SK-N-SH (cell line): ENCODE data around the gene ZNF19. TPM values are rescaled to one million over a fixed set of nuclear protein-coding genes. Genes with fewer than 3 reads are reported as not detected.

Experiments
- CTCF ChIA-PET: fragments of 300-600, 350-600 bp; formaldehyde crosslinking; extraction: SDS; loops from one replicate; lab custom pipeline; 2021; lab: Yijun Ruan, JAX
- POLR2A ChIA-PET: fragments of 350-600 bp; sonication (Branson Sonifier 250); formaldehyde crosslinking; extraction: SDS; loops from one replicate; lab custom pipeline; 2020; ENCODE audit warnings: antibody characterized with exemption, inconsistent platforms; lab: Yijun Ruan, JAX
- DNase-seq: peaks from one replicate; pipeline ENCODE4 v3.0.0; 2012
- H2AFZ ChIP-seq: fragments of 200-600 bp; sonication (generic); 2 replicates; pipeline ENCODE4 v1.8.1; 2016; ENCODE audit warnings: antibody characterized with exemption, mild to moderate bottlenecking, low read depth
- H3F3A ChIP-seq: fragments of 200-600 bp; sonication (generic); replicated peaks from 2 replicates; pipeline ENCODE3; 2016; ENCODE audit warnings: antibody characterized with exemption, mild to moderate bottlenecking; ENCODE audit not compliant: insufficient read depth
- H3K27ac ChIP-seq, 2 experiments: fragments of 200-500 bp in 1 of 2; fragments of 200-600 bp in 1 of 2; sonication (Bioruptor generic) in 1 of 2; sonication (generic), shearing (Covaris generic) in 1 of 2; 2 replicates each; pipeline versions ENCODE4 v1.5.1 to v1.6.1; 2014 to 2016; ENCODE audit warnings: low read depth in 2 of 2, inconsistent platforms in 1 of 2, low read length in 1 of 2, mild to moderate bottlenecking in 1 of 2, mixed read lengths in 1 of 2
- H3K27me3 ChIP-seq: fragments of 200-600 bp; sonication (generic), shearing (Covaris generic); 2 replicates; pipeline ENCODE4 v1.6.1; 2016; ENCODE audit warnings: mixed run types; ENCODE audit not compliant: insufficient read depth
- H3K36me3 ChIP-seq, 2 experiments: fragments of 200-500 bp in 1 of 2; fragments of 200-600 bp in 1 of 2; sonication (Bioruptor generic) in 1 of 2; sonication (generic) in 1 of 2; replicated peaks in 1 of 2; 2 replicates each; pipeline versions ENCODE3 to v1.5.1; 2014 to 2016; ENCODE audit warnings: low read length in 1 of 2, mild to moderate bottlenecking in 1 of 2; ENCODE audit not compliant: insufficient read depth in 2 of 2, control insufficient read depth in 1 of 2
- H3K4me1 ChIP-seq, 2 experiments: fragments of 200-500 bp in 1 of 2; fragments of 200-600 bp in 1 of 2; sonication (Bioruptor generic) in 1 of 2; sonication (generic), shearing (Covaris generic) in 1 of 2; 2 replicates each; pipeline versions ENCODE4 v1.5.1 to v1.6.1; 2014 to 2016; ENCODE audit warnings: low read depth in 1 of 2, low read length in 1 of 2, mixed run types in 1 of 2; ENCODE audit not compliant: insufficient read depth in 2 of 2, control insufficient read depth in 1 of 2
- H3K4me2 ChIP-seq: fragments of 200-600 bp; sonication (generic), shearing (Covaris generic); 2 replicates; pipeline ENCODE4 v1.6.1; 2017; ENCODE audit warnings: mixed run types
- H3K4me3 ChIP-seq, 2 experiments: fragments of 200-500 bp in 1 of 2; fragments of 200-600 bp in 1 of 2; sonication (Bioruptor generic) in 1 of 2; sonication (generic), shearing (Covaris generic) in 1 of 2; 2 replicates each; pipeline versions ENCODE4 v1.5.1 to v1.8.1; 2014 to 2016; ENCODE audit warnings: low read depth in 2 of 2, inconsistent platforms in 1 of 2, low read length in 1 of 2, mild to moderate bottlenecking in 1 of 2, mixed read lengths in 1 of 2, moderate library complexity in 1 of 2
- H3K79me2 ChIP-seq: fragments of 200-600 bp; sonication (generic); 2 replicates; pipeline ENCODE4 v1.8.1; 2017; ENCODE audit warnings: mild to moderate bottlenecking; ENCODE audit not compliant: insufficient read depth
- H3K9ac ChIP-seq: fragments of 200-600 bp; sonication (generic); 2 replicates; pipeline ENCODE4 v1.6.1; 2017; ENCODE audit warnings: mixed run types
- H3K9me2 ChIP-seq: fragments of 200-600 bp; sonication (generic); 2 replicates; pipeline ENCODE4 v1.6.1; 2017; ENCODE audit warnings: mixed run types
- H3K9me3 ChIP-seq: fragments of 200-600 bp; sonication (generic); 2 replicates; pipeline ENCODE4 v1.6.1; 2017; ENCODE audit warnings: mixed run types, mild to moderate bottlenecking, moderate library complexity
- H4K20me1 ChIP-seq: fragments of 200-600 bp; sonication (generic); 2 replicates; pipeline ENCODE4 v1.6.1; 2017; ENCODE audit warnings: mild to moderate bottlenecking, mixed run types; ENCODE audit not compliant: insufficient read depth
- FOSL2 ChIP-seq: IDR thresholded peaks from 2 replicates; pipeline ENCODE4 v1.4.0; 2012; ENCODE audit warnings: low read depth, mild to moderate bottlenecking, moderate library complexity, borderline replicate concordance
- FOXM1 ChIP-seq: IDR thresholded peaks from 2 replicates; pipeline ENCODE4 v1.4.0; 2012; ENCODE audit warnings: low read depth, mild to moderate bottlenecking
- RAD21 ChIP-seq: IDR thresholded peaks from 2 replicates; pipeline ENCODE4 v1.6.1; 2012; ENCODE audit warnings: mild to moderate bottlenecking, low read length
- RCOR1 ChIP-seq: fragments of 150-350 bp; IDR thresholded peaks from 2 replicates; pipeline ENCODE4 v1.6.1; 2017; ENCODE audit warnings: antibody characterized with exemption, low read length
- RFX5 ChIP-seq: IDR thresholded peaks from 2 replicates; pipeline ENCODE4 v1.6.1; 2012; ENCODE audit warnings: mild to moderate bottlenecking, improper control_type of control experiment, low read length
- SIN3A ChIP-seq: IDR thresholded peaks from 2 replicates; pipeline ENCODE4 v1.6.1; 2012; ENCODE audit warnings: low read depth, mild to moderate bottlenecking, low read length, moderate library complexity, borderline replicate concordance
- TAF1 ChIP-seq: IDR thresholded peaks from 2 replicates; pipeline ENCODE4 v1.6.1; 2012; ENCODE audit warnings: low read depth, mild to moderate bottlenecking, low read length, moderate library complexity, borderline replicate concordance
- WGBS: methylation state at CpG from one replicate; pipeline ENCODE4 v1.1.6; 2017; ENCODE audit warnings: low lambda C conversion rate; 5-methylcytosine and 5-hydroxymethylcytosine counted together
- polyA plus RNA-seq, 3 experiments: library from polyadenylated mRNA; depleted of rRNA; stranded (reverse); fragments of >200 nt; gene quantifications; 2 replicates each; pipeline ENCODE4 v1.2.3, GENCODE V29; 2012
- TF ChIP-seq, protein P1 (sequence below): IDR thresholded peaks from 2 replicates; pipeline ENCODE4 v1.4.0; 2012; ENCODE audit warnings: low read depth, borderline replicate concordance

The ZNF19 gene
- polyA plus RNA-seq, 1 of the 3 experiments (the other 2 are of a cell fraction) = 1.4 TPM

DNA sequence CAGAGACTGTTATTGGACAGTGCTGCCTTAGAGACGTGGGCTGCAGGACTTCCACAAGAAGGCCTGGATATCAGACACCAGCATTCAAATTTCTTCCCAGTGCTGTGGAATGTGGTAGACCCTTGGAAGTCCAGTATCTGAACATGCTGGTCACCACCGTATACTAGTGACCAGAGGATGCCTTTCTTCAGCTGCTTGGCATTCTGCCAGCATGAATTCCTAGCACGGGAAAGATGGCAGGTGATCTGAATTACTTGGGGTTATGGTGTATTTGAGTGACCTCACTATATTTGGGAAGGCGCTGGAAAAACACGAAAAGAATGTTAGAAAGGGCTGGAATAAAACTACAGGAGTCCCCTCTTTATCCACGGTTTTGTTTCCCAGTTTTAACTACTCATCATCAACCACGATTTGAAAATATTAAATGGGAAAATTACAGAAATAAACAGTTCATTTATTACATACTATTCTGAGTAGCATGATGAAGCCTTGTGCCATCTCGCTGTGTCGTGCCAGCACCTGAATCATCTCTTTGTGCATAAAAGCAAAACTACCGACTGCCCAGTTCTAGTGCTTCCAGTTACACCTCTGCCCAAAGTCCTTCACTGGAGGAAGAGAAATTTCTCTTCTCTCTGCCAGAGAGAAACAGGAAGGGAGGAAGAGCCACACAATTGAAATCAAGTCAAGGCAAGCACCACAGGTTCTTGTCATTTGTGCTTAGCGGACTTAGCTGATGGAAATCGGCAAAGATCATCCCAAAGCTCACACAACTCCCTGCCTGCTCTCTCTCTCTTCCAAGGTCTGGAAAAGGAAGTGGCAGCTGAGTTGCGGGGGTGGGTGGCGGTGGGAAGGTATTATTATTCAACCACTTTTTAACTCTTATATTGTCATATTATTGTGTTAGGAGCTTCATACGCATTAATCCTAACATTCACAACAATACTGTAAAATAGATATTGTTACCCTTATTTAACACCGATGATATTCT, 35.7 kb upstream of the ZNF19 start:
- H2AFZ ChIP-seq = no peak overlapping the region
- no peaks in the 10 kb centered on the region for H3F3A ChIP-seq
- 63% methylated on average over 16 of the region's 16 CpGs for WGBS
- H3K27ac ChIP-seq = no peak overlapping the region
- no peak for DNase-seq
- no peaks in the 10 kb centered on the region for H3K9me2 ChIP-seq
- no peaks in the 10 kb centered on the region for H3K79me2 ChIP-seq
- H3K4me3 ChIP-seq = no peak overlapping the region
- no peaks in the 10 kb centered on the region for H3K4me1 ChIP-seq
- H4K20me1 ChIP-seq = no peaks in the 10 kb centered on the region
- H3K9ac ChIP-seq = no peak overlapping the region
- H3K27me3 ChIP-seq = peaks cover 11% of the 10 kb centered on the region; the same call in 1 of the 2 replicates
- TF ChIP-seq RCOR1 = no peak
- no peak for TF ChIP-seq FOXM1
- TF ChIP-seq, all 33 proteins: peak for 0
- ChIA-PET POLR2A (no interaction called here), CTCF (interaction anchor here (1.2 to 1.6 kb wide), 3 partner anchors 10 to 25 kb away, joined by 3 to 5 read pairs (median 4); no protein-coding TSS in a partner anchor)
- Histone ChIP-seq H3K36me3 (no peaks in the 10 kb centered on the region), H3K4me2 (no peak overlapping the region), H3K9me3 (no peaks in the 10 kb centered on the region)

GRCh38 chr16:71520550-71520949, 31.4 kb upstream of the ZNF19 start:
- Histone ChIP-seq H3F3A (no peaks in the 10 kb centered on the region), H3K9me3 (no peaks in the 10 kb centered on the region), H3K9me2 (no peaks in the 10 kb centered on the region), H3K4me2 (no peak overlapping the region), H3K4me1 (no peaks in the 10 kb centered on the region), H2AFZ (no peak overlapping the region), H3K79me2 (no peaks in the 10 kb centered on the region), H4K20me1 (no peaks in the 10 kb centered on the region), H3K36me3 (no peaks in the 10 kb centered on the region), H3K27me3 (peaks cover 11% of the 10 kb centered on the region; the same call in 1 of the 2 replicates), H3K4me3 (no peak overlapping the region), H3K27ac (no peak overlapping the region), H3K9ac (no peak overlapping the region)
- TF ChIP-seq RFX5 = no peak
- no peak for TF ChIP-seq TAF1
- no peak for TF ChIP-seq FOSL2
- TF ChIP-seq, protein P1, sequence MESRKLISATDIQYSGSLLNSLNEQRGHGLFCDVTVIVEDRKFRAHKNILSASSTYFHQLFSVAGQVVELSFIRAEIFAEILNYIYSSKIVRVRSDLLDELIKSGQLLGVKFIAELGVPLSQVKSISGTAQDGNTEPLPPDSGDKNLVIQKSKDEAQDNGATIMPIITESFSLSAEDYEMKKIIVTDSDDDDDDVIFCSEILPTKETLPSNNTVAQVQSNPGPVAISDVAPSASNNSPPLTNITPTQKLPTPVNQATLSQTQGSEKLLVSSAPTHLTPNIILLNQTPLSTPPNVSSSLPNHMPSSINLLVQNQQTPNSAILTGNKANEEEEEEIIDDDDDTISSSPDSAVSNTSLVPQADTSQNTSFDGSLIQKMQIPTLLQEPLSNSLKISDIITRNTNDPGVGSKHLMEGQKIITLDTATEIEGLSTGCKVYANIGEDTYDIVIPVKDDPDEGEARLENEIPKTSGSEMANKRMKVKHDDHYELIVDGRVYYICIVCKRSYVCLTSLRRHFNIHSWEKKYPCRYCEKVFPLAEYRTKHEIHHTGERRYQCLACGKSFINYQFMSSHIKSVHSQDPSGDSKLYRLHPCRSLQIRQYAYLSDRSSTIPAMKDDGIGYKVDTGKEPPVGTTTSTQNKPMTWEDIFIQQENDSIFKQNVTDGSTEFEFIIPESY = no peak
- TF ChIP-seq SIN3A = no peak
- TF ChIP-seq RAD21 = no peak
- WGBS = 64% methylated on average over 3 of the region's 3 CpGs
- ChIA-PET POLR2A (no interaction called here), CTCF (interaction anchor here (1.3 kb wide), 1 partner anchor 73 kb away, joined by 3 read pairs; no protein-coding TSS in a partner anchor)
- no peak for DNase-seq
